GM21619 (cell line): ENCODE data around the gene GHRH.

Experiments
- ATAC-seq: cut with Tn5 transposase; IDR thresholded peaks from one replicate; pipeline ENCODE4 v1.9.1; 2021; ENCODE audit not compliant: unreplicated experiment

The GHRH gene

DNA sequence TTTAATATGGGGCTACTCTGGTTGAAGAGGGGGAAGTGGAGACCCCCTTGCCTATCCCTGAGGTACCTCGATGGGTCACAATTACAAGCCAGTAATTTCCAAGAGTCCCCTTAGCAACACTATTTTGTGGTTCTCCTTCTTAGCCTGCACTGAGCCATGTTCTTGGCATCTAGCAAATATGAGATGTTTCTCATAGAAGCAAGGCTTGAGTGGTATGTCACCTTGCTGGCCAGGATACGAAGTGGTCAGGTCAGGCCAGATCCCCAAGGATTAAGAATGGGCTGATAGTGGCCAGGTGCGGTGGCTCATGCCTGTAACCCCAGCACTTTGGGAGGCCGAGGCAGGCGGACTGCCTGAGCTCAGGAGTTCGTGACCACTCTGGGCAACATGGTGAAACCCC lies 2.1 kb upstream of the GHRH start:
- ATAC-seq = no peak

DNA sequence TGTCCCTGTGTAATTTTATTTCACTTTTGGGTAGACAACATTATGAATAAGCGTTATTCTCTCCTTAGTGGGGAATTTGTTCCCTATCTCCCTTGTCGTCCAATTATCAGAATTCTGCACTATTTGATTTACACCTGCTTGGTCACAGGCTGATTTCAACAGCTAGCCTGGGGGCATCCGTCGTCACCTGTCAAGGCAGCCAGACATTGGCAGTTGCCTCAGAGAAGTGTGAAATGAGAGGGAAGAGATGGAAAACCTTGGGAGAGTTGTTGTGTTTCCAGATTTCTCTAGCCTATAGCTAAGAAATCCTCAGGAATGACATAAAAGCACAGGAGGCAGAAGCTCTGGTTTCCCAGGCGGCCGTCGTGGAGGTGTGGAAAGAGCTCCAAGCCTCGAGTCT lies 891 bp upstream of the GHRH start:
- no peak for ATAC-seq

GRCh38 chr20:37260923-37261322 lies 691 bp downstream of the GHRH start:
- ATAC-seq = no peak

GRCh38 chr20:37259865-37260264 lies 1.7 kb downstream of the GHRH start:
- no peak for ATAC-seq

GRCh38 chr20:37259031-37259430 lies 2.6 kb downstream of the GHRH start:
- ATAC-seq = no peak

GRCh38 chr20:37257988-37258387 lies 3.6 kb downstream of the GHRH start:
- ATAC-seq = no peak

DNA sequence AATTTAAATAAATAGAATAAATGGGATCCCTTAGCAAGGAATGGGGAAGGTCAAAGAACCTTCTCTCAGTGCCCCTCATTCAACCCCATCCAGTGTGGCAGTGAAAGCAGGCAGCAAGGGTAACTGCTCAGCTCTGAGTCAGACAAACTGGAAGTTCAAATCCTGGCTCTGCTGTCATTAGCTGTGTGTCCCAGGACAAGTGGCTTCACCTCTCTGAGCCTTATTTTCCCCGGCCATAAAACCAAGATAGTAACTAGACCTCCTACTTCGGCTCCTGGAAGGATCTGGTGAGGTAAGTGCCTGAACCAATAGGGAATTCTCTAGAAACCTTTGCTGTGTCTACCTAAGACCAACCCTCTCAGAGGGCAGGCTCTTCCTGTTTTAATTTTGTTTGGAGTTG lies 4.1 kb downstream of the GHRH start:
- ATAC-seq = no peak

- no peak for ATAC-seq
Measured at GRCh38 chr20:37256286-37256685, 5.3 kb downstream of the GHRH start.

DNA sequence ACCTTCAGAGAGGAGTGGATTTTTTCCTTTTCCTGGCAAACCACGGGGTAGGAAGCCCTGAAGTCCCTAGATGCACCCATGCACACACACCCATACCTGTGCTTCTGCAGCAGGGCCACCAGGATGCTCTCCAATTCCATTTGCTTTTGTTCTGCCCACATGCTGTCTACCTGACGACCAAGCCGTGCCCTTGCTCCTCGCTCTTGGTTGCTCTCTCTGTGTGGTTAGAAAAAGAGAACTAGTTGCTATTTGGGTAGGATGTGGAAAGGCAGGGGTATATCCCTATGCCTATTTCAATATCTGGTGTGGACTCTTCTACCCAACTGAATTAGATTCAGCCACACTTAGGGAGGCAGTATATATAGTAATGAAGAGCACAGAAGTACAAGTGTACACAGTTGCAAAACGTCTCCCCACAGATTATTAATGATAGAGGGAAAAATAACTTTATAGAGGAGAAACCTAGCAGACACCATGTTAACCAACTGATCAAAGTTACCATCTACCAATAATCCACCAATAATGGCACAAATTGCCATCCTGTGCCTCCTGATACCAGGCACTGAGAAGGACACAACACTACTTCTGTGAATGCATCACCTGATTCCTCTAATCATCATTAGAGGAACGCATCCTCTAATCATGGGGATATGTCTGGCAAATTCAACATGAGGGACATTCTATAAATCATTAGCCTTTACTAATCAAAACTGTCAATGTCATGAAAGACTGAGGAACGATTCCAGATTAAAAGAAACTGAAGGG lies 7.3 kb downstream of the GHRH start:
- ATAC-seq = no peak

GRCh38 chr20:37253087-37253486 lies 8.5 kb downstream of the GHRH start:
- ATAC-seq = no peak

DNA sequence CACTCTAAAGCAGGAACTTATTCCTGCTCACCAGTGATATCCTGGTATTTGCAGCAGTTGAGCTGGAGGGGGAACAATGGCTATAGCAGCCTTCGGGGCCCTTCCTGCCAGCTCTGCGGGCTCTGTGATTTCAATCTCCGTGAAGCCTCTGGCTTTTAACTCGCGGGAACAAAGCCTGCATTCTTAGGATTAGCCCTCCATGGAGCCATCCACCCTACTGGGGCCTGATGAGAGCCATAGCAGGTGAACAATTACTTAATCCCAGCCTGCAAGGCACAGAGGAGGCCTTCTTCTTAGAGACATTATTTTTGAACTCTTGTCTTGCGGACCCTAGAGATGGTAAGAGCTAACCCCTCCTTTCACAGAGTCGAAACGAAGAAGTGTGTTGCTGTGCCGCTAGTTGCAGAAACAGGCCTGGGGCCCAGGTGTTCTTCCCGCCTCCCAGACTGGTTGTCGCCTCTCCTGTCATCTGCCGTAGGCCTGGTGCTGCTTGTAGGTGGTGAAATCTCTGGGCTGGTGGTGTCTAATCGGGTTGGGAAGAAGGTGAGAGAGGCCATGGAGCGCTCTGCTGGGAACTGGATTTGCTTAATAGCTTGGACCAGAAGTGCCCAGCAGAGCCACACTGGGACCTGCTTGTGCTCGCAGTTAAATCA lies 9.7 kb downstream of the GHRH start:
- no peak for ATAC-seq

GRCh38 chr20:37249304-37249703 lies 12.3 kb downstream of the GHRH start:
- no peak for ATAC-seq

DNA sequence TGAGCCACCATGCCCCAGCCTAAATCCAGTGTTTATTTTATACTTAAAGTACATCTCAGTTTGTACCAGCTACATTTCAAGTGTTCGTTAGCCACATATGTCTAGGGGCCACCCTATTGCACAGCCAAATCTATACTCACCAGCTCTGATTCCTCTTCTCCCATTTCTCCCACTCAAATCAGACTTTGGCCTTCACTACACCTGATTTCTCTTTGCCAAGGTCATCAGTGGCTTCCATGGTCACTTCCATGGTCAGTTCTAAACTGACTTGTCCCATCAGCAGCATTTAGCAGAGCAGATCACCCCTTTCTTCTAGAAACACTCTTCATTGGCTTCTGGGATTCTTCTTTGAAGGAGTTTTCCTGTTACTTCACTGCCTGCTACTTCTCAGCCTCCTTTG lies 14.1 kb downstream of the GHRH start:
- ATAC-seq = no peak

DNA sequence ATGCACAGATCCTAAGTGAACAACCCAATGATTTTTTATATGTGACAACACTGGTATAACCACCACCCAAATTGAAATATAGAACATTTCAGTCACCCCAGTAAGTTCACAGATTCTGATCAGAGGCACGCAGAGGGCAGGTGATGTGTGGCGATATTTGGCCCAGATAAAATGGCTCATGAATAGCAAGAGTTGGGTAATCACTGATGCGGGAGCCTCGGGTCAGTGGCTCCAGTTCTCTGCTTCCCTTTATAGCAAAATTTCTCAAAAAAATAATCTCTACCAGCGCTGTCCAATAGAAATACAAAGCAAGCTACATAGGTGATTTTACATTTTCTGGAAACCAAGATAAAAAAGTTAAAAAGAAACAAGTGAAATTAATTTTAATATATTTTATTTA lies 14.9 kb downstream of the GHRH start:
- ATAC-seq = no peak

GRCh38 chr20:37245216-37246150 lies 16.1 kb downstream of the GHRH start:
- no peak for ATAC-seq

- ATAC-seq = no peak
Measured at GRCh38 chr20:37244572-37244957, 17.0 kb downstream of the GHRH start.

DNA sequence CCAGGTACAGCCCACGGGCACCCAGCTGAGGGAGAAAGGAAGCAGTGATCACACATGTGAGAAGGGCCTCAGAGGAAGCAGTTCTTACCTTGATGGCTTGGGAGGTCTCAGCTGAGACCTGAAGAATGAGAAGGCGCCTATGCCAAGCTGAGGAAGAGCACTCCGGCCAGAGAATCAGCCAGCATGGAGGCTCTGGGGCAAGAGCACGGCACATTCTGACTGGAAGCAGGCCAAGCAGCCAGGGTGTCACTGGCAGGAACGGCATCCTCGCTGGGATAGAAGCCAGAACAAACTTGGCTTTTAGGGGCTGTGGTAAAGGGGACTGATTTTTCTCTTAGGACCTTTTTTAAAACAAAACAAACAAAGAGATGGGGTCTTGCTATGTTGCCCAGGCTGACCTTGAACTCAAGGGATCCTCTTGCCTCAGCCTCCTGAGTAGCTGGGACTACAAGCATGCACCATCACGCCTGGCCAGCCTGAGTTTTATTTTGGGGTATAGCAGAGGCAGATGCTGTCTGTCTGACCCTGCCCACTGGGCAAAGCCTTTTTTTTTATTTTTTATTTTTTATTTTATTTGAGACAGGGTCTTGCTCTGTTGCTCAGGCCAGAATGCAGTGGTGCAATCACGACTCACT lies 17.6 kb downstream of the GHRH start:
- ATAC-seq = no peak

DNA sequence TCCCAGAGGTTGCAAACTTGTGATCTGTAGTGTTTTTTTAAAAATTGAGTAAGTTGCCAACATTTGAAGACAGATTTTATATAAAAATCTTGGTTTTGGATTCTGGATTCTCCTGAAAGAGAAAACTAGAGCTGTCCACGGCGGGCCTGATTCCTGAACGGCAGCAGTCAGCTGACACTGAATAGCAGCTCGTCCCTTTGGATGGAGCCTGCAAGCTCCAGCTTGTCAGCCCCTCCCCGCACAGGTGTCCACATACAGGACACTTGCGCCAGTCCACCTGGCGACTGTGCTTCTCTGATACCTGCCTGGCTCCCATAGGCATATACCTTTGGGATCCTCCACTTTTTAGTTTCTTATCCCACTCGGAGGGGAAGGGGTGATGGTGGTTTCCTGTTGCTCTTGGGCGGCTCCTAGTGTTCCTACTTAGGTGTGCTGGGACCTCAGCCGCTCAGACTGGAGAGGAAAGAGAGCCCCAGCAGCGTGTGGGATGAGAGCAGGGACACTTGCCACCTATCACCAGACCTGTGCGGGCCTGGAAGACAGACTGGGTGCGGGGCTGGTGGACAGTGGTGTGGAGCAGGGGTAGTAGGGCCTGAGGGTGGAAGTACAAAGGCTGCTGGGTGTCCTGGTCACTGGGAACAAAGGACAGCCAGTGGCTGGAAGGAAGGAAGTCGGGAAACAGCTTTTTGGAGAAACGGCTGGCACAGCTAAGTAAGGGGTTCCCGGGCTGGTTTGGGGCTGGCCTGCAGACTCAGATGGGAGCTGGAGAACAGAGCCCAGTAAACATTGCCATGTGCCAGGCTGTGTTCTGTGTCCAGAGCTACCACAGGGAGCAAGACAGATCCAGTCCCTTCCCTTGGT lies 18.3 kb downstream of the GHRH start:
- ATAC-seq = no peak

DNA sequence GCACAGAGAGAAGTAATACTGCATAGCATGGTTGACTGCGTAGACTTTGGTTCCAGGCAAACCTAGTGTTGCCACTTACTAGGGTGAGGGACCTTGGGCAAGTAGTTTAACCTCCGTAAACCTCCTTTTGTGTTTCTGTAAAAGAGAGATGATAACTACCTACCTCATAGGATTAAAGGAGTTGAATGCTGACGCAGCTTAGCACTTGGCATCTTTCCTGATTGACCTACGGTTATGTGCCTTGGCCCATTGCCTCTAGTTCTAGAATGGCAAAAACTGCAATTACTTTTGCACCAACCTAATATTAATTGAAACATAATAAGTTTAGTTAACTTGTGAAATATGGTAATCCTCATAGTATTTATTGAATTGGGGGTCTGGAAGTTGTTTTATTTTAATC lies 19.1 kb downstream of the GHRH start:
- no peak for ATAC-seq

GRCh38 chr20:37240337-37241067 lies 21.1 kb downstream of the GHRH start:
- no peak for ATAC-seq
